HG03521 (cell line): ENCODE measurements around the gene DSP.

Source experiments
- ATAC-seq: cut with Tn5 transposase; IDR thresholded peaks from one replicate; pipeline ENCODE4 v1.9.1; 2021; ENCODE audit warnings: mild to moderate bottlenecking, moderate library complexity; ENCODE audit not compliant: unreplicated experiment

DSP gene

GRCh38 chr6:7532821-7533220 lies 8.7 kb upstream of the DSP start:
- no peak for ATAC-seq

- ATAC-seq, result no peak
Observed at GRCh38 chr6:7534192-7534591, 7.3 kb upstream of the DSP start.

- ATAC-seq, result no peak
Observed at GRCh38 chr6:7535498-7535897, 6.0 kb upstream of the DSP start.

GRCh38 chr6:7537565-7538174 lies 3.8 kb upstream of the DSP start:
- ATAC-seq, result no peak

GRCh38 chr6:7538484-7538883 lies 3.0 kb upstream of the DSP start:
- ATAC-seq, result no peak

- ATAC-seq, result no peak
Observed at GRCh38 chr6:7540595-7540994, 876 bp upstream of the DSP start.

GRCh38 chr6:7542065-7542873 lies 798 bp downstream of the DSP start:
- no peak for ATAC-seq

GRCh38 chr6:7542874-7543624 lies 1.6 kb downstream of the DSP start:
- ATAC-seq, result no peak

GRCh38 chr6:7543789-7544424 lies 2.4 kb downstream of the DSP start:
- no peak for ATAC-seq

- no peak for ATAC-seq
Observed at GRCh38 chr6:7544597-7544996, 3.1 kb downstream of the DSP start.

GRCh38 chr6:7545316-7546019 lies 4.0 kb downstream of the DSP start:
- ATAC-seq, result no peak

- ATAC-seq, result no peak
Observed at GRCh38 chr6:7546020-7546369, 4.5 kb downstream of the DSP start.

- ATAC-seq, result no peak
Observed at GRCh38 chr6:7546383-7546782, 4.9 kb downstream of the DSP start.

- ATAC-seq, result no peak
Observed at GRCh38 chr6:7546896-7547295, 5.4 kb downstream of the DSP start.

- no peak for ATAC-seq
Observed at GRCh38 chr6:7547315-7547714, 5.8 kb downstream of the DSP start.

GRCh38 chr6:7550433-7550801 lies 8.9 kb downstream of the DSP start:
- ATAC-seq, result no peak

GRCh38 chr6:7554533-7555275 lies 13.2 kb downstream of the DSP start:
- ATAC-seq, result no peak

- ATAC-seq, result no peak
Observed at GRCh38 chr6:7555671-7556070, 14.2 kb downstream of the DSP start.

GRCh38 chr6:7556394-7557106 lies 15.1 kb downstream of the DSP start:
- ATAC-seq, result no peak

- no peak for ATAC-seq
Observed at GRCh38 chr6:7557652-7558051, 16.2 kb downstream of the DSP start.
